AG04449 (cell line): ENCODE data around the gene CHD1.

Experiments used
- CTCF ChIA-PET: fragments of 350-600 bp; formaldehyde crosslinking; extraction: SDS; loops from one replicate; lab custom pipeline; 2021; ENCODE audit warnings: antibody characterized with exemption; lab: Yijun Ruan, JAX
- POLR2A ChIA-PET: fragments of 400-600, 350-600 bp; formaldehyde crosslinking; extraction: SDS; loops from one replicate; lab custom pipeline; 2020; ENCODE audit warnings: antibody characterized with exemption, inconsistent platforms; lab: Yijun Ruan, JAX
- DNase-seq: peaks from one replicate; pipeline ENCODE4 v3.0.0-alpha.2; 2010; ENCODE audit warnings: low read depth, low spot score
- H3K4me3 ChIP-seq: 2 replicates; pipeline ENCODE4 v1.5.1; 2011; ENCODE audit warnings: low read depth, mild to moderate bottlenecking, control low read depth, low read length
- TF ChIP-seq, protein P1 (sequence below): IDR thresholded peaks from one replicate; pipeline ENCODE4 v1.5.1; 2011; ENCODE audit warnings: mild to moderate bottlenecking, moderate library complexity, low read length, control low read depth, inconsistent platforms; ENCODE audit not compliant: insufficient read depth; ENCODE audit errors: missing control alignments

CHD1 gene

DNA sequence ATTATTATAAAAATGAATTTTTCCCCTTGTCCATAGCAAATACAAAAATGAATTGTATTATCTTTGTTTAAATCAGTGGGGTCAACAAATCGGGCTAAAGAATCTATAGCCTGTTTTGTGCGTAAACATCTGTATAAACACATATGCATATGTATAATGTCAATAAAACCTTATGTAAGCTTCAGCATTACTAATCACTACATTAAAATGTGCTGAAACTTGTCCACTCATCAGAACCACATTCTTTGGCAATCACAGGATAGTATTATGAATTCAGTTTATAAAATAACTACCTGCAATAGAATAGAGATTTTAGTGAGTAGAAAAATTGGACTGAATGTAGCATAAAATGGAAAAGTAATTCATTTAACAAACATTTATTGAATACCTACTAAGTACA is 124.7 kb downstream of the CHD1 start:
- ChIA-PET POLR2A (no interaction called here), CTCF (no interaction called here)
- no peak overlapping the region for H3K4me3 ChIP-seq
- no peak for DNase-seq
- TF ChIP-seq, protein P1, sequence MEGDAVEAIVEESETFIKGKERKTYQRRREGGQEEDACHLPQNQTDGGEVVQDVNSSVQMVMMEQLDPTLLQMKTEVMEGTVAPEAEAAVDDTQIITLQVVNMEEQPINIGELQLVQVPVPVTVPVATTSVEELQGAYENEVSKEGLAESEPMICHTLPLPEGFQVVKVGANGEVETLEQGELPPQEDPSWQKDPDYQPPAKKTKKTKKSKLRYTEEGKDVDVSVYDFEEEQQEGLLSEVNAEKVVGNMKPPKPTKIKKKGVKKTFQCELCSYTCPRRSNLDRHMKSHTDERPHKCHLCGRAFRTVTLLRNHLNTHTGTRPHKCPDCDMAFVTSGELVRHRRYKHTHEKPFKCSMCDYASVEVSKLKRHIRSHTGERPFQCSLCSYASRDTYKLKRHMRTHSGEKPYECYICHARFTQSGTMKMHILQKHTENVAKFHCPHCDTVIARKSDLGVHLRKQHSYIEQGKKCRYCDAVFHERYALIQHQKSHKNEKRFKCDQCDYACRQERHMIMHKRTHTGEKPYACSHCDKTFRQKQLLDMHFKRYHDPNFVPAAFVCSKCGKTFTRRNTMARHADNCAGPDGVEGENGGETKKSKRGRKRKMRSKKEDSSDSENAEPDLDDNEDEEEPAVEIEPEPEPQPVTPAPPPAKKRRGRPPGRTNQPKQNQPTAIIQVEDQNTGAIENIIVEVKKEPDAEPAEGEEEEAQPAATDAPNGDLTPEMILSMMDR = no peak
